Measurements from ENCODE around the gene REL. TPM values are rescaled to one million over a fixed set of nuclear protein-coding genes. Genes with fewer than 3 reads are reported as not detected.
A peak's percentile ranks its signal among the peaks of the same experiment; 100 is the strongest.

Gene REL
- total and polyA plus RNA-seq, 2 donors = 4.0 to 25.1 TPM

GRCh38 chr2:60948926-60949579, 67.7 kb downstream of the REL start:
- Histone ChIP-seq H3K36me3 (ENCODE audit: insufficient read depth) (no peaks in the 10 kb centered on the region), H3K4me1 (ENCODE audit: insufficient read depth) (no peaks in the 10 kb centered on the region), H3K4me3 (ENCODE audit: low read depth, low read length) (no peak overlapping the region), H3K27ac (ENCODE audit: low read depth) (peak overlapping the region; percentile 23)
- 84% methylated on average over 6 of the region's 6 CpGs for WGBS
- no peak for DNase-seq (ENCODE audit: extremely low spot score)

GRCh38 chr2:60954139-60954538, 72.8 kb downstream of the REL start:
- no peaks in the 10 kb centered on the region for H3K4me1 ChIP-seq (ENCODE audit: insufficient read depth)
- no peak overlapping the region for H3K27ac ChIP-seq (ENCODE audit: low read depth)
- no peak for DNase-seq (ENCODE audit: extremely low spot score)
- no peak overlapping the region for H3K4me3 ChIP-seq (ENCODE audit: low read depth, low read length)
- H3K36me3 ChIP-seq (ENCODE audit: insufficient read depth) = no peaks in the 10 kb centered on the region
- 42% methylated on average over 2 of the region's 2 CpGs for WGBS

- 77% methylated on average over 8 of the region's 8 CpGs for WGBS
- Histone ChIP-seq H3K4me3 (ENCODE audit: low read depth, low read length) (no peak overlapping the region), H3K27ac (ENCODE audit: low read depth) (peak overlapping the region; percentile 35), H3K36me3 (ENCODE audit: insufficient read depth) (no peaks in the 10 kb centered on the region), H3K4me1 (ENCODE audit: insufficient read depth) (no peaks in the 10 kb centered on the region)
- DNase-seq (ENCODE audit: extremely low spot score) = no peak
Observed at GRCh38 chr2:60957224-60957623, 75.8 kb downstream of the REL start.

- 81% methylated on average over 5 of the region's 5 CpGs for WGBS
- Histone ChIP-seq H3K4me3 (ENCODE audit: low read depth, low read length) (no peak overlapping the region), H3K36me3 (ENCODE audit: insufficient read depth) (no peaks in the 10 kb centered on the region), H3K27ac (ENCODE audit: low read depth) (peak overlapping the region; percentile 45), H3K4me1 (ENCODE audit: insufficient read depth) (no peaks in the 10 kb centered on the region)
- no peak for DNase-seq (ENCODE audit: extremely low spot score)
Observed at GRCh38 chr2:60957643-60958042, 76.3 kb downstream of the REL start.

GRCh38 chr2:60958361-60958760, 77.0 kb downstream of the REL start:
- H3K4me3 ChIP-seq (ENCODE audit: low read depth, low read length) = no peak overlapping the region

GRCh38 chr2:60958800-60959199, 77.4 kb downstream of the REL start:
- WGBS = 74% methylated on average over 3 of the region's 3 CpGs
- H3K36me3 ChIP-seq (ENCODE audit: insufficient read depth) = no peaks in the 10 kb centered on the region
- H3K4me1 ChIP-seq (ENCODE audit: insufficient read depth) = no peaks in the 10 kb centered on the region
- no peak overlapping the region for H3K4me3 ChIP-seq (ENCODE audit: low read depth, low read length)
- H3K27ac ChIP-seq (ENCODE audit: low read depth) = peak overlapping the region; percentile 7
- DNase-seq (ENCODE audit: extremely low spot score) = peak; percentile 33

More at GRCh38 chr2:60958361-60958760, 77.0 kb downstream of the REL start:
- no peaks in the 10 kb centered on the region for H3K36me3 ChIP-seq (ENCODE audit: insufficient read depth)
- no peak for DNase-seq (ENCODE audit: extremely low spot score)
- no peaks in the 10 kb centered on the region for H3K4me1 ChIP-seq (ENCODE audit: insufficient read depth)
- peak overlapping the region; percentile 0 for H3K27ac ChIP-seq (ENCODE audit: low read depth)
- WGBS = 75% methylated on average over 3 of the region's 3 CpGs

GRCh38 chr2:60959501-60959900, 78.1 kb downstream of the REL start:
- WGBS = 90% methylated on average over 7 of the region's 7 CpGs
- Histone ChIP-seq H3K27ac (ENCODE audit: low read depth) (peak overlapping the region; percentile 7), H3K4me3 (ENCODE audit: low read depth, low read length) (no peak overlapping the region), H3K36me3 (ENCODE audit: insufficient read depth) (no peaks in the 10 kb centered on the region), H3K4me1 (ENCODE audit: insufficient read depth) (no peaks in the 10 kb centered on the region)
- DNase-seq (ENCODE audit: extremely low spot score) = no peak

GRCh38 chr2:60960706-60961105, 79.3 kb downstream of the REL start:
- H3K36me3 ChIP-seq (ENCODE audit: insufficient read depth) = no peaks in the 10 kb centered on the region
- H3K27ac ChIP-seq (ENCODE audit: low read depth) = no peak overlapping the region
- H3K4me3 ChIP-seq (ENCODE audit: low read depth, low read length) = no peak overlapping the region
- no peak for DNase-seq (ENCODE audit: extremely low spot score)
- H3K4me1 ChIP-seq (ENCODE audit: insufficient read depth) = no peaks in the 10 kb centered on the region
- 90% methylated on average over 1 of the region's 1 CpG for WGBS

GRCh38 chr2:60961457-60961856, 80.1 kb downstream of the REL start:
- Histone ChIP-seq H3K4me3 (ENCODE audit: low read depth, low read length) (no peak overlapping the region), H3K4me1 (ENCODE audit: insufficient read depth) (no peaks in the 10 kb centered on the region), H3K27ac (ENCODE audit: low read depth) (no peak overlapping the region), H3K36me3 (ENCODE audit: insufficient read depth) (no peaks in the 10 kb centered on the region)
- no peak for DNase-seq (ENCODE audit: extremely low spot score)
- WGBS = 87% methylated on average over 4 of the region's 4 CpGs

- Histone ChIP-seq H3K4me1 (ENCODE audit: insufficient read depth) (no peaks in the 10 kb centered on the region), H3K4me3 (ENCODE audit: low read depth, low read length) (no peak overlapping the region), H3K36me3 (ENCODE audit: insufficient read depth) (no peaks in the 10 kb centered on the region), H3K27ac (ENCODE audit: low read depth) (no peak overlapping the region)
- no peak for DNase-seq (ENCODE audit: extremely low spot score)
- 32% methylated on average over 2 of the region's 2 CpGs for WGBS
Observed at GRCh38 chr2:60962528-60962927, 81.2 kb downstream of the REL start.

- no peaks in the 10 kb centered on the region for H3K4me1 ChIP-seq (ENCODE audit: insufficient read depth)
- no peak for DNase-seq (ENCODE audit: extremely low spot score)
- H3K4me3 ChIP-seq (ENCODE audit: low read depth, low read length) = no peak overlapping the region
- no peaks in the 10 kb centered on the region for H3K36me3 ChIP-seq (ENCODE audit: insufficient read depth)
- H3K27ac ChIP-seq (ENCODE audit: low read depth) = no peak overlapping the region
Observed at GRCh38 chr2:60963190-60963589, 81.8 kb downstream of the REL start.

- H3K36me3 ChIP-seq (ENCODE audit: insufficient read depth) = no peaks in the 10 kb centered on the region
- no peak overlapping the region for H3K27ac ChIP-seq (ENCODE audit: low read depth)
- WGBS = 73% methylated on average over 7 of the region's 7 CpGs
- no peak for DNase-seq (ENCODE audit: extremely low spot score)
- H3K4me3 ChIP-seq (ENCODE audit: low read depth, low read length) = no peak overlapping the region
- H3K4me1 ChIP-seq (ENCODE audit: insufficient read depth) = no peaks in the 10 kb centered on the region
Observed at GRCh38 chr2:60964651-60965498, 83.5 kb downstream of the REL start.

- Histone ChIP-seq H3K36me3 (ENCODE audit: insufficient read depth) (no peaks in the 10 kb centered on the region), H3K4me3 (ENCODE audit: low read depth, low read length) (no peak overlapping the region), H3K27ac (ENCODE audit: low read depth) (no peak overlapping the region), H3K4me1 (ENCODE audit: insufficient read depth) (no peaks in the 10 kb centered on the region)
- DNase-seq (ENCODE audit: extremely low spot score) = no peak
Observed at GRCh38 chr2:60965499-60965785, 84.1 kb downstream of the REL start.
